Omental fat pad (tissue), 4 donors: ENCODE results near the gene EPB41L4B. TPM values are rescaled to one million over a fixed set of nuclear protein-coding genes. Genes with fewer than 3 reads are reported as not detected.
"Not testable (repeated sequence)": the region's sequence is repeated elsewhere in the genome, so short reads cannot be mapped to it uniquely, and the experiment has no call there.

Experiments
- ATAC-seq: fragments of 150-250 bp; one replicate; pipeline ENCODE4 v1.9.1; 2016; ENCODE audit warnings: mild to moderate bottlenecking, moderate library complexity; ENCODE audit not compliant: low FRiP score
- DNase-seq: peaks from one replicate; pipeline ENCODE4 v3.0.0-alpha.2; 2019; ENCODE audit warnings: low spot score
- CTCF ChIP-seq, 3 donors: fragments of 450-650 bp; IDR thresholded peaks; one replicate each; pipeline ENCODE4 v1.5.1; 2016 to 2017; ENCODE audit warnings: antibody characterized with exemption in 3 of 3, mild to moderate bottlenecking in 3 of 3, moderate library complexity in 2 of 3
- total RNA-seq, 4 donors: library from RNA; depleted of rRNA; stranded (reverse); fragments of >200 nt; gene quantifications; one replicate each; pipeline ENCODE4 v1.1.0, GENCODE V29; 2016

EPB41L4B gene
- total RNA-seq, 4 donors from 2014 or later: 6.3 to 47.7 (median 33.6) TPM

- no peak for TF ChIP-seq CTCF (IDR thresholded peaks at IDR 0.05)
- ATAC-seq (peak; percentile 90), DNase-seq (no peak)
Measured at GRCh38 chr9:109349421-109349846, 28.6 kb upstream of the EPB41L4B start.

- ATAC-seq (no peak), DNase-seq (no peak)
- TF ChIP-seq CTCF (IDR thresholded peaks at IDR 0.05): no peak
Measured at GRCh38 chr9:109346904-109347303, 26.0 kb upstream of the EPB41L4B start.

GRCh38 chr9:109344866-109345265 lies 24.0 kb upstream of the EPB41L4B start:
- TF ChIP-seq CTCF (IDR thresholded peaks at IDR 0.05): no peak
- ATAC-seq (no peak), DNase-seq (no peak)

- no peak for TF ChIP-seq CTCF (IDR thresholded peaks at IDR 0.05)
- ATAC-seq: no peak
- no peak for DNase-seq
Measured at GRCh38 chr9:109342878-109343277, 22.0 kb upstream of the EPB41L4B start.

GRCh38 chr9:109341561-109341960 lies 20.7 kb upstream of the EPB41L4B start:
- DNase-seq (no peak), ATAC-seq (no peak)
- no peak for TF ChIP-seq CTCF (IDR thresholded peaks at IDR 0.05)

- not testable (repeated sequence) for DNase-seq, ATAC-seq
Measured at GRCh38 chr9:109340979-109341378, 20.1 kb upstream of the EPB41L4B start.

- no peak for TF ChIP-seq CTCF (IDR thresholded peaks at IDR 0.05)
- no peak for DNase-seq
- ATAC-seq: no peak
Measured at GRCh38 chr9:109336409-109336808, 15.6 kb upstream of the EPB41L4B start.

GRCh38 chr9:109335929-109336328 lies 15.1 kb upstream of the EPB41L4B start:
- DNase-seq: no peak
- no peak for ATAC-seq
- TF ChIP-seq CTCF (IDR thresholded peaks at IDR 0.05): no peak
